GM12872 (cell line): ENCODE measurements around the gene CERS5.

ENCODE experiments used
- TF ChIP-seq, protein P1 (sequence below): IDR thresholded peaks from 3 replicates; pipeline ENCODE4 v1.5.1; 2011; ENCODE audit warnings: low read depth, mild to moderate bottlenecking, low read length, moderate library complexity; ENCODE audit not compliant: insufficient read depth

Gene CERS5

GRCh38 chr12:50087151-50087550 lies 80.0 kb downstream of the CERS5 start:
- TF ChIP-seq, protein P1, sequence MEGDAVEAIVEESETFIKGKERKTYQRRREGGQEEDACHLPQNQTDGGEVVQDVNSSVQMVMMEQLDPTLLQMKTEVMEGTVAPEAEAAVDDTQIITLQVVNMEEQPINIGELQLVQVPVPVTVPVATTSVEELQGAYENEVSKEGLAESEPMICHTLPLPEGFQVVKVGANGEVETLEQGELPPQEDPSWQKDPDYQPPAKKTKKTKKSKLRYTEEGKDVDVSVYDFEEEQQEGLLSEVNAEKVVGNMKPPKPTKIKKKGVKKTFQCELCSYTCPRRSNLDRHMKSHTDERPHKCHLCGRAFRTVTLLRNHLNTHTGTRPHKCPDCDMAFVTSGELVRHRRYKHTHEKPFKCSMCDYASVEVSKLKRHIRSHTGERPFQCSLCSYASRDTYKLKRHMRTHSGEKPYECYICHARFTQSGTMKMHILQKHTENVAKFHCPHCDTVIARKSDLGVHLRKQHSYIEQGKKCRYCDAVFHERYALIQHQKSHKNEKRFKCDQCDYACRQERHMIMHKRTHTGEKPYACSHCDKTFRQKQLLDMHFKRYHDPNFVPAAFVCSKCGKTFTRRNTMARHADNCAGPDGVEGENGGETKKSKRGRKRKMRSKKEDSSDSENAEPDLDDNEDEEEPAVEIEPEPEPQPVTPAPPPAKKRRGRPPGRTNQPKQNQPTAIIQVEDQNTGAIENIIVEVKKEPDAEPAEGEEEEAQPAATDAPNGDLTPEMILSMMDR: no peak

GRCh38 chr12:50086148-50086547 lies 81.0 kb downstream of the CERS5 start:
- TF ChIP-seq, protein P1: no peak

DNA sequence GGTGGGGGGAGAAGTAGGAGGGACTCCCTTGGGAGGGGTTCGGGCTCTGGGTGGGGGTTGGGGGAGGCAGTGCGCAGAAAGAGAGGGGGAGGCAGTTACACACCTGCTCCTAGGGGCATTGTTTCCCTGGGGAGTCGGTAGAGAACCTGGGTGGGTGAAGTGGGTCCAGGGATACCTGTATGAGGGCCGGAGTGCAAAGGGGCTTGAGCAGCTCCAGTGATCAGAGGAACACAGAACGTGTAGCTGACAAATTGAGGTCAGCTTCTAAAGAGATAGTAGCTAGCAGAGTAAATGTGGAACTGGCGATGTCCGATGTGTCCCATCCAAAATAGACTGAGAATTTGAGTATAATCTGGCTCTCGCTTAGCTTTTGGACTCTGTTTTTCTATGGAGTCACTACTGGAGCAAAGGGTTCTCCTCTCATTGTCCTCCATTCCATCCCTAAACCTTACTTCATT lies 81.5 kb downstream of the CERS5 start:
- TF ChIP-seq, protein P1: no peak

DNA sequence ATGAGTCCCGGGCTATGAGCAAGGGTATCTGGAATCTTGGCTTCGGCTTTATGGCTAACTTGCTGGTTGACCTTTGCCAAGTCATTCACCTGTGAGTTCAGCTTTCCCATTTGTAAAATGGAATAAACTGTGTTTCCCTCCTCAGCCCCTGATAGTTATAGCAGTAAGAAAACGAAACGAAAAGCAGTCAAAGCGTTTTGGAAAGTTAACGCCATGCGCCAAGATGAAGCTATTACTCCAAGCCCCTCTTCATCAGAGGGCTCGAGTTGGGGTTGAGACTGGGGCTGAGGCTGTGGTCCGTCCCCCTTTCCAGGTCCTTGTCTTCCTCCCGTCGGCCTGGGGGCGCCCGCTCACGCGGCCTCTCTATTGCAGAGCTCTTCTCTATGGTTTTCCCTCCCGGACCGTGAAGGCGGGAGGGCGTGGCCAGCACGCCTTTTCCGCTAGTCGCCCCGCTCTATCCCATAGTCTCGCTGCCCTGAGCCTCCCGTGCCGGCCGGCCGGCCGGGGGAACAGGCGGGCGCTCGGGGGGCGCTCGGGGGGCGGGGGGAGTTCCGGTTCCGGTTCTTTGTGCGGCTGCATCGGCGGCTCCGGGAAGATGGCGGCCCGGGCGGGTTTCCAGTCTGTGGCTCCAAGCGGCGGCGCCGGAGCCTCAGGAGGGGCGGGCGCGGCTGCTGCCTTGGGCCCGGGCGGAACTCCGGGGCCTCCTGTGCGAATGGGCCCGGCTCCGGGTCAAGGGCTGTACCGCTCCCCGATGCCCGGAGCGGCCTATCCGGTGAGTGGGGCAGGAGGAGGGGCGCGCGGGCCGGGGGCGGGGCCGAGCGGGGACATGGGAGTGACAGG lies 82.2 kb downstream of the CERS5 start, which contains the start of gene SMARCD1:
Gene SMARCD1 (plus strand): TSS at position 568 of the 840 bp plus-strand sequence. CDS start 28 bp downstream, at position 596.
- TF ChIP-seq, protein P1: peak; percentile 76

GRCh38 chr12:50083301-50083700 lies 83.9 kb downstream of the CERS5 start:
- TF ChIP-seq, protein P1: no peak

- TF ChIP-seq, protein P1: no peak
Measured at GRCh38 chr12:50082644-50083043, 84.5 kb downstream of the CERS5 start.

GRCh38 chr12:50081096-50081808 lies 85.9 kb downstream of the CERS5 start:
- TF ChIP-seq, protein P1: no peak
